H9 (cell line): ENCODE results near the gene LRRC3C. TPM values are rescaled to one million over a fixed set of nuclear protein-coding genes. Genes with fewer than 3 reads are reported as not detected.

ENCODE experiments used
- DNase-seq: peaks from one replicate; pipeline ENCODE4 v3.0.0-alpha.2; 2017
- H2AFZ ChIP-seq: one replicate; pipeline ENCODE4 v1.6.1; 2013; ENCODE audit warnings: mild to moderate bottlenecking, low read length, control low read depth, moderate library complexity
- H2AK5ac ChIP-seq: 2 replicates; pipeline ENCODE4 v1.6.1; 2013; ENCODE audit warnings: low read length, control low read depth, mixed read lengths; ENCODE audit not compliant: insufficient read length
- H2BK120ac ChIP-seq: one replicate; pipeline ENCODE4 v1.6.1; 2013; ENCODE audit warnings: low read depth, mild to moderate bottlenecking, low read length, control low read depth, inconsistent platforms; ENCODE audit not compliant: poor library complexity, severe bottlenecking
- H2BK12ac ChIP-seq: 2 replicates; pipeline ENCODE4 v1.6.1; 2013; ENCODE audit warnings: low read length, control low read depth, mixed read lengths, low read depth; ENCODE audit not compliant: insufficient read length
- H2BK15ac ChIP-seq: 2 replicates; pipeline ENCODE4 v1.6.1; 2013; ENCODE audit warnings: low read depth, low read length, control low read depth
- H2BK20ac ChIP-seq: one replicate; pipeline ENCODE4 v1.6.1; 2013; ENCODE audit warnings: low read depth, mild to moderate bottlenecking, low read length, control low read depth, inconsistent platforms; ENCODE audit not compliant: poor library complexity, severe bottlenecking
- H2BK5ac ChIP-seq: 2 replicates; pipeline ENCODE4 v1.6.1; 2013; ENCODE audit warnings: low read length, control low read depth, mixed read lengths; ENCODE audit not compliant: insufficient read length
- H3K14ac ChIP-seq: 2 replicates; pipeline ENCODE4 v1.6.1; 2013; ENCODE audit warnings: low read length, control low read depth; ENCODE audit not compliant: insufficient read depth
- H3K18ac ChIP-seq: 2 replicates; pipeline ENCODE4 v1.6.1; 2013; ENCODE audit warnings: low read depth, mild to moderate bottlenecking, mixed read lengths, low read length, control low read depth; ENCODE audit not compliant: insufficient read length
- H3K23ac ChIP-seq: 2 replicates; pipeline ENCODE4 v1.6.1; 2013; ENCODE audit warnings: low read length, control low read depth, mixed read lengths, low read depth; ENCODE audit not compliant: insufficient read length
- H3K23me2 ChIP-seq: 2 replicates; pipeline ENCODE4 v1.6.1; 2013; ENCODE audit warnings: low read depth, mild to moderate bottlenecking, mixed read lengths, low read length, control low read depth; ENCODE audit not compliant: insufficient read length, poor library complexity, severe bottlenecking
- H3K27ac ChIP-seq: 2 replicates; pipeline ENCODE4 v1.5.1; 2013; ENCODE audit warnings: low read length, control low read depth, mixed read lengths, low read depth; ENCODE audit not compliant: insufficient read length
- H3K27me3 ChIP-seq: 2 replicates; pipeline ENCODE4 v1.6.1; 2013; ENCODE audit warnings: low read length, control low read depth, inconsistent platforms; ENCODE audit not compliant: insufficient read depth
- H3K4ac ChIP-seq: 2 replicates; pipeline ENCODE4 v1.6.1; 2013; ENCODE audit warnings: low read depth, mild to moderate bottlenecking, control low read depth, inconsistent platforms, low read length, moderate library complexity
- H3K4me1 ChIP-seq: 2 replicates; pipeline ENCODE4 v1.6.1; 2013; ENCODE audit warnings: low read length, control low read depth, inconsistent platforms; ENCODE audit not compliant: insufficient read depth
- H3K4me2 ChIP-seq: 2 replicates; pipeline ENCODE4 v1.6.1; 2013; ENCODE audit warnings: low read length, control low read depth, mixed read lengths; ENCODE audit not compliant: insufficient read length, insufficient read depth
- H3K56ac ChIP-seq: 2 replicates; pipeline ENCODE4 v1.6.1; 2013; ENCODE audit warnings: low read depth, mild to moderate bottlenecking, mixed read lengths, low read length, control low read depth; ENCODE audit not compliant: insufficient read length
- H3K79me1 ChIP-seq: 2 replicates; pipeline ENCODE4 v1.6.1; 2013; ENCODE audit warnings: low read depth, mild to moderate bottlenecking, moderate library complexity, low read length, control low read depth, inconsistent platforms; ENCODE audit not compliant: insufficient read depth, poor library complexity, severe bottlenecking
- H3K79me2 ChIP-seq: 2 replicates; pipeline ENCODE4 v1.6.1; 2013; ENCODE audit warnings: low read length, control low read depth, inconsistent platforms; ENCODE audit not compliant: insufficient read depth
- H3K9ac ChIP-seq: 2 replicates; pipeline ENCODE4 v1.6.1; 2013; ENCODE audit warnings: low read length, control low read depth, mixed read lengths; ENCODE audit not compliant: insufficient read length; ENCODE audit errors: extremely low read depth
- H3K9me3 ChIP-seq: one replicate; pipeline ENCODE4 v1.6.1; 2013; ENCODE audit warnings: low read depth, low read length, inconsistent platforms; ENCODE audit not compliant: control insufficient read depth
- H3T11ph ChIP-seq: one replicate; pipeline ENCODE4 v1.6.1; 2013; ENCODE audit warnings: mild to moderate bottlenecking, low read length, control low read depth, inconsistent platforms
- H4K20me1 ChIP-seq: one replicate; pipeline ENCODE4 v1.6.1; 2013; ENCODE audit not compliant: control insufficient read depth, insufficient read length, insufficient read depth
- H4K5ac ChIP-seq: 2 replicates; pipeline ENCODE4 v1.6.1; 2013; ENCODE audit warnings: low read depth, mild to moderate bottlenecking, mixed read lengths, low read length, control low read depth; ENCODE audit not compliant: insufficient read length
- H4K8ac ChIP-seq: replicated peaks from 2 replicates; pipeline ENCODE4 v1.6.1; 2013; ENCODE audit warnings: low read length, control low read depth, mixed read lengths, low read depth; ENCODE audit not compliant: insufficient read length
- H4K91ac ChIP-seq: 2 replicates; pipeline ENCODE4 v1.6.1; 2013; ENCODE audit warnings: low read depth, mild to moderate bottlenecking, moderate library complexity, mixed read lengths, low read length, control low read depth; ENCODE audit not compliant: insufficient read length
- H3K27ac Mint-ChIP-seq, 3 experiments: 2 replicates in 2 of 3; 3 replicates in 1 of 3; pipeline ENCODE4 v1.8.0; 2020 to 2021; ENCODE audit warnings: mixed read lengths in 3 of 3, mild to moderate bottlenecking in 1 of 3, moderate library complexity in 1 of 3
- H3K27me3 Mint-ChIP-seq: 2 replicates; pipeline ENCODE4 v1.8.0; 2021; ENCODE audit warnings: low read depth, mild to moderate bottlenecking, moderate library complexity, mixed read lengths
- H3K36me3 Mint-ChIP-seq, 3 experiments: 2 replicates in 2 of 3; 3 replicates in 1 of 3; pipeline ENCODE4 v1.8.0; 2020 to 2021; ENCODE audit warnings: low read depth in 3 of 3, mixed read lengths in 3 of 3; ENCODE audit not compliant: insufficient read depth in 1 of 3
- H3K4me1 Mint-ChIP-seq, 2 experiments: 2 replicates each; pipeline ENCODE4 v1.8.0; 2020; ENCODE audit warnings: mixed read lengths in 2 of 2
- H3K4me3 Mint-ChIP-seq, 2 experiments: 2 replicates in 1 of 2; 3 replicates in 1 of 2; pipeline ENCODE4 v1.8.0; 2020 to 2021; ENCODE audit warnings: mild to moderate bottlenecking in 2 of 2, mixed read lengths in 2 of 2, moderate library complexity in 1 of 2
- H3K9me3 Mint-ChIP-seq, 2 experiments: 2 replicates in 1 of 2; 3 replicates in 1 of 2; pipeline ENCODE4 v1.8.0; 2020; ENCODE audit warnings: mild to moderate bottlenecking in 2 of 2, mixed read lengths in 2 of 2, moderate library complexity in 1 of 2
- WGBS: extraction: QIAGEN DNeasy Blood & Tissue Kit; methylation state at CpG from one replicate; pipeline ENCODE4 v1.1.7; 2013; ENCODE audit warnings: missing lambda C conversion rate, low lambda C conversion rate, mixed read lengths; ENCODE audit not compliant: insufficient read length; ENCODE audit errors: extremely low coverage; 5-methylcytosine and 5-hydroxymethylcytosine counted together
- total RNA-seq: library from RNA; stranded (reverse); gene quantifications from 2 replicates; pipeline ENCODE4 v1.2.1, GENCODE V29; 2021
- TF ChIP-seq, protein P1 (sequence below): fragments of 200-600 bp; sonication (generic); conservative IDR thresholded peaks from 3 replicates; pipeline ENCODE4 v1.8.0; 2021; ENCODE audit warnings: antibody characterized with exemption, mild to moderate bottlenecking

LRRC3C gene
- total RNA-seq, 1 experiment from 2014 or later = not detected

DNA sequence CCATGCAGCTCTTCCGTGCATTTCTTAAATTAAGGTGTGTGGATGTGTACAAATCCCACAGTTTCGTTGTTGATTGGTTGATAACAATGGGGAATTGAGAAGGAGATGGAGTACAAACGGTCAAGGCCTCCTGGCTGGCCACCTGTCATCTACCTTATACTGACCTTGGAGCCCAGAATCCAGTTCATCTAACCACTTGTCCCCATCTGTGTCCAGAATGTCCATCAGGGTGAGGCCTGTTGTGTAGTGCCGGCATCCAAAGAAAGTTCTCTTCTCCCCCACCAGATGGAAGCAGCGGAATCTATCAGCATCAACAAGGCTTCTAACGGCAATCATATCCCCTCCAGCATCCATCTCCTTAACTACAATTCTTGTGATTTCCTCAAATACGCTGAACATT is 10.6 kb upstream of the LRRC3C start:
- Mint-ChIP-seq H3K27ac (peak overlapping the region in 1 of 3 experiments; percentile 81; a peak in 2 of 7 replicates), H3K9me3 (no peaks in the 10 kb centered on the region), H3K4me1 (peaks cover 0 to 2% of the 10 kb centered on the region in 2 experiments; a peak in 1 of 4 replicates), H3K36me3 (peaks cover 10 to 31% (median 30%) of the 10 kb centered on the region in 3 experiments; a peak in 6 of 7 replicates), H3K27me3 (no peaks in the 10 kb centered on the region; the same call in 1 of the 2 replicates), H3K4me3 (no peak overlapping the region)
- Histone ChIP-seq H3K27me3 (no peaks in the 10 kb centered on the region), H2AFZ (no peak overlapping the region), H3K9me3 (no peaks in the 10 kb centered on the region), H3K79me1 (no peaks in the 10 kb centered on the region), H4K5ac (no peak overlapping the region), H2BK120ac (no peak overlapping the region), H3T11ph (no peak overlapping the region), H2BK20ac (no peak overlapping the region), H2BK12ac (no peak overlapping the region), H3K23ac (no peak overlapping the region), H3K4ac (no peak overlapping the region), H3K4me2 (no peak overlapping the region), H2AK5ac (no peak overlapping the region), H4K20me1 (no peaks in the 10 kb centered on the region), H3K14ac (no peak overlapping the region), H3K23me2 (no peaks in the 10 kb centered on the region), H4K91ac (no peak overlapping the region), H4K8ac (no peak overlapping the region), H3K56ac (no peak overlapping the region), H3K4me1 (no peaks in the 10 kb centered on the region), H3K18ac (no peak overlapping the region), H2BK15ac (no peak overlapping the region), H3K9ac (no peak overlapping the region), H3K79me2 (no peaks in the 10 kb centered on the region), H3K27ac (no peak overlapping the region), H2BK5ac (no peak overlapping the region)
- TF ChIP-seq, protein P1, sequence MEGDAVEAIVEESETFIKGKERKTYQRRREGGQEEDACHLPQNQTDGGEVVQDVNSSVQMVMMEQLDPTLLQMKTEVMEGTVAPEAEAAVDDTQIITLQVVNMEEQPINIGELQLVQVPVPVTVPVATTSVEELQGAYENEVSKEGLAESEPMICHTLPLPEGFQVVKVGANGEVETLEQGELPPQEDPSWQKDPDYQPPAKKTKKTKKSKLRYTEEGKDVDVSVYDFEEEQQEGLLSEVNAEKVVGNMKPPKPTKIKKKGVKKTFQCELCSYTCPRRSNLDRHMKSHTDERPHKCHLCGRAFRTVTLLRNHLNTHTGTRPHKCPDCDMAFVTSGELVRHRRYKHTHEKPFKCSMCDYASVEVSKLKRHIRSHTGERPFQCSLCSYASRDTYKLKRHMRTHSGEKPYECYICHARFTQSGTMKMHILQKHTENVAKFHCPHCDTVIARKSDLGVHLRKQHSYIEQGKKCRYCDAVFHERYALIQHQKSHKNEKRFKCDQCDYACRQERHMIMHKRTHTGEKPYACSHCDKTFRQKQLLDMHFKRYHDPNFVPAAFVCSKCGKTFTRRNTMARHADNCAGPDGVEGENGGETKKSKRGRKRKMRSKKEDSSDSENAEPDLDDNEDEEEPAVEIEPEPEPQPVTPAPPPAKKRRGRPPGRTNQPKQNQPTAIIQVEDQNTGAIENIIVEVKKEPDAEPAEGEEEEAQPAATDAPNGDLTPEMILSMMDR = peak; percentile 50; the same call in 2 of the 3 replicates
- no peak for DNase-seq
- no CpG with 5 or more reads among the region's 7 CpGs for whole genome bisulfite sequencing
